HG03045 (cell line): ENCODE results near the gene COPZ1.

Source experiments
- ATAC-seq: cut with Tn5 transposase; IDR thresholded peaks from one replicate; pipeline ENCODE4 v1.9.1; 2021; ENCODE audit warnings: mild to moderate bottlenecking, moderate library complexity; ENCODE audit not compliant: unreplicated experiment

The COPZ1 gene

DNA sequence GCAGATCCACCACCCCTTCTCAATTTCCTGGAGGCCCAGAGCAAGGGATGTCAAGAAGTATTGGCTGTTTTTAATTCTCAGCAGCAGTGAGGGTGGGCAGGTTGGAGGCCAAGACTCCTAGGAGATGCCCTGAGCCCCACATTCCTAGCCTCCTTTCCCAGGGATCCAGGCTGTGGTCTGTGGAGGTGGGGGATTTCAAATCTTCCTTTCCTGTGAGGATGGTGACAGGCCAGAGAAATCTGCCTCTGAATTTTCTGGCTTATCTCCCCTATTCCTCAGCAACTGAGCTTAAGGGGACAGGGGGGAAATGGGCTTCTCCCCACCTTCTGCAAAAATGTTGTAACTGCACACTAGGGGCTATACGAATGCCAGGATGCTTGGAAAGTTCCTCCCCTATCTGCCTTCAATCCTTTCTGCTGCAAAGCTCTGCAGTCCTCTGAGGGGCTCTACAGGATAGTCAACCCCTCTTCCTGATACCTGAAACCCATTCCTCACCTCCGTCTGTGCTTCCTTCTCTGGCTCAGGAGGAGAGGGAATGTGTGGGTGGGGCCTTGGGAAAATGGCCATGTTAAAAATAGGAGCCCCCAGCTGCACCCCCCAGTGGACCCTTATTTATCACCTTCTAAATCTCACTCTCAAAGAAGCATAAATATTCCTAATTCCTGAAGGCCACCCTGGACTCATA is 32.7 kb downstream of the COPZ1 start:
- ATAC-seq, result no peak

DNA sequence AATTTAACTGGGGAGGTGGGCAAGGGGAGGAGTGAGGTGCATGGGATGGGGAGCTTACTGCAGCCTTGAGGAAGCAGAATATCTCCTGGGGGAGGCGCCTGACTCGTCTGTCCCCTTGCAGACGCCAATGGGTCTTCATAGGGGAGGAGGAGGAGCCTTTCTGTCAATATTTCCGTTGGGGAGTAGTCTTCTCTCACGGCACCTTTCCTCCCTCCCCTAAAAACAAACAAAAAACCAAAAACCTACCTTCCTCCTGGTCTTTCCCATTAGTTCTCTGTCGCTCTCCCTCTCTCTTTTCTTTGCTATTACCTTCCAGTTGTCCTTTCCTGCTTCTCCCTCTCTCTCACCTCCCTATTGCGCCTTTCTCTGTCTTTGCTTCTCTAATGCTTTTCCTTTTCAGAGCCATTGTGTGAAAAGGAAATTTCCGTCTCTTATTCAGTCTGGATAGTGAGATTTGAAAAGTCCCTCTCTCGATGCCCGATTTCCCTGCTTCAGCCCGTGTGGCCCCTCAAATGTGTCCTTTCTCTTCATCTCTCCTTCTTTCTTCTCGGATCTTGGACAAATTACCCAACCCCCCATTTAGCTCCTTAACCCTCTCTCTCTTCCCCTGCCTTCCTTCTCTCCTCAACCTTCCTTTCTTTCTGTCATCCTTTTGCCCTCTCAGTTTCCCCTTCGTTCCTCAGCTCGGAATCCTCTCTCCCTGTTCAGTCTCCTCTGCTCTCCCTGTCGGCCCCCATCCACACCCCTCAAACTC is 33.4 kb downstream of the COPZ1 start:
- no peak for ATAC-seq

- ATAC-seq, result peak; percentile 97
Observed at GRCh38 chr12:54358945-54359761, 34.2 kb downstream of the COPZ1 start.

DNA sequence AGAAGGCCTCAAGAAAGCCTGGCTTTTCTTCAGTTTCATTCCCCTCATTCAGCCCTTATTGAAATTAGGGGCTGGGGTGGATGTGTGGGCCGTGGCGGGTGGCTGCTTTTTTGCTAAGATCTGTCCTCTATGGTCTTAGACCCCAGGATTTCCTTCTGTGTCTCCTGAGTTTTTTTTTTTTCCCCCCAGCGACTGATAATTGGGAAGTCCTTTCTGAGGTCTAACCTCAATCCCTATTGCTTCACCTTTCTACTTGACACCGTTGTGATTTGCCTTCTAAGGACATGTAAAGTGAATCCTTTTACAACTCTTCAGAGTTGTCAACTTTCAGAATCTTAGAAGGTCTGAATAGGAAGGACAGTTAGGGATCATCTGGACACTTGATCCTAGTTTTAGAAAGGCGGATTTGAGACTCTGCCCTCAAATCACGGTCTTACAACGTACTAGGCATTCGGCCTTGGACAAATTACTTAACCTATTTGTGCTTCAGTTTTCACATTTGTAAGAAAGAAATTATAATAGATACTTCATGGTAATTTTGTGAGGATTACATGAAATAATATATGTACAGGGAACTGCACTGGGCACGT is 34.9 kb downstream of the COPZ1 start:
- no peak for ATAC-seq

GRCh38 chr12:54360717-54361456 is 36.0 kb downstream of the COPZ1 start:
- ATAC-seq, result no peak

DNA sequence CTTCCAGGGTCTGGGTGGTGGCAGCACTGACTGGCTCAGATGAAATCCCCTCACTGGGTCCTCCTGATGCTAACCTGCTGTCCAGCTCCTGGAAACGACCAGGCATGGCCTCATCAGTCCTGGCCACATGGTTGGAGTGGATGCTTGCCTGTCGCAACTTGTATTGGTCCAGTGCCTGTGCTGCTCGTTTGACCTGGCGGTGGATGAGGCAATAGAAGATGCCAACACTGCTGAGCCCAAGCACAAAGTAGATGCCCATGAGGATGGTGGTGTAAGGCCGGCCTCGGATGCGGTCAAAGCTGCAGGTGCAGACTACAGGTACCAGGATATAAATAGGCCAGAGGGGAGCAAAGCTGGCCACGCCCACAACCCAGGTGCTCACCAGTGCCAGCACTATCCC is 38.1 kb downstream of the COPZ1 start:
- no peak for ATAC-seq

- ATAC-seq, result no peak
Observed at GRCh38 chr12:54363618-54364017, 38.7 kb downstream of the COPZ1 start.

DNA sequence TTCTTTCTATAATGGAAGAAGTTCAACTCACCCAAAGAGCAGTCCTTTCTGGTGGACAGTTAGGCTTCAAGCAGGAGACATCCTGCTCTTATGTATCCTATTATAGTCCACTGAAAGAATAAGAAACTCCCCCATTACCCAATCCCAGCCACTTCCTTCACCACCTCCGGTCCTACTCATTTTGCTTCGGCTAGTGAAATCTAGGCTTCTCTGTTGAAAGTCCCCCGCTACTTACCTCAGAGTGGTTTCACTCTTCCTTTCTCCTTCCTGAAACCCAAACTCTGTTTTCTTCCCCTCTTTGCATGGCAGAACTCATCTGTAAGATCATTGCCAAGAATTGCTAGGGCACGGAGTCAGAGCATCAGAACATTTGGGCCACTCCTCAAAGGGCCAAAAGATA is 39.5 kb downstream of the COPZ1 start, which contains the start of gene GPR84:
Gene GPR84, minus strand, starts transcription at position 74 of the 400 bp plus-strand sequence. CDS start 635 bp downstream, outside the sequence.
- no peak for ATAC-seq

- no peak for ATAC-seq
Observed at GRCh38 chr12:54368025-54368708, 43.2 kb downstream of the COPZ1 start.

DNA sequence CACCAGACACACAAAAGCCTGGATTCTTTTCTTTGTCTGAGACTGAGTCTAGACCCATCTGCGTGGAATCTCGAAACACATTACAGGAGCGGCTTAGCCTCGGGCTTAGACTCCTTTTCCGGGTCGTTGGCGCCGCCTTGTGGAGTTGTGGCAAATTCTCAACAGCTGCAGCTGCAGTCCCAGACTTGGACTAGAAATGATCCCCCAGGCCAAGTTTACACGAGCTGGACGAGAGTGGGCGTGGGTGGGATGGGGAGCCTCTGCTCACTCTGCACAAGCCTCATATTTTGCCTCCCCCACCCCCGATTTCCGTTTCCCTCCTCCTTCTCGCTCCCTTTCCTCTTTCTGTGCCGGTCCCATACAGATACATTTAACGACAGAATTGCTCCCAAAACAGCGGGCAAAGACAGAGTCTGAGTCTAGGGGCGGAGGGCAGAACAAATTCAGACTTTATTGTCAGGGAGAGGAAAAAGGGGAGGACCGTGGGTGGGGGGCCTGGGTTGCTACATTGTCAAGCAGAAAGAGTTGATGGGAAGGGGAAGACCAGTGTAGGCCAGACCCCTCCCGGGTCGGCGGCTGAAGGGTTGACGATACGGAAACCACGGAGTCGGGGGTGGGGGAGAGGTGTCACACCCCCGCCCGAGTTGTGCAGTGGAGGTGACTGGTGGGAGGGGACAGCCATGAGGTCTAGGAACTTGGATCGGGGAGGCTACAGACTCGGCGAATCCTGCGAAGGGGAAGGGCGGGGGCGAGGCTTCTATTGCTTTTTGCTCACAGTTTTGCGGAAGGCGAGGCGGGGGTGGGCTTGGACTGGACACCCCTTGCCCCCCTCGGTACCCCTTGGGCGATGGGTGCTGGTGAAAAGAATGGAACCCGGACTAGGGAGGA is 44.0 kb downstream of the COPZ1 start:
- peak; percentile 68 for ATAC-seq

DNA sequence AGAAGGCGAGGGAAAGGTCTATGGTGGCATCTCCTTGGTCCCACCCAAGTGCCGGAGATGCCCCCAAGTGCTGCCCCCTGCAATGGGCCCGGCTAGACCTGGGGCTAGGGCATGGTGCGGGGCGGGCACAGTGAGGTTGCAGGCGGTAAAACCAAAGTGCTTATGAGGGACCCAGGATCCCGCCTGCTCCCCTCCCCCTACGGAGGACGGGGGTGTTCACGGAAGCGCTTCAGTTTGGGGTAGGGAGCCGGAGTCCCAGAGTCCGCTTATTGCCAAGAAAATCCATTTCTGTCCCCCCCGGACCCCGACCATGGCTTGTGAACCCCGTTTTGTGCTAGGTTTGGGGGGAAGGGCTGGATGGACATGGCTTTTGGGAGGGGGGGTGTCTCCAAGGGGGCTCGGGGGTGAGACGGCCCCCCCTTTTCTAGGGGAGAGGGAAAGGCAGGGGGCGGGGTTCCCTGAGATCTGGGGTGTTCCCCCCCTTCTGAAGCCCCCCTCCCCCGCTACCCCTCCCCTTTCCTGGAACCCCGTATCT is 44.7 kb downstream of the COPZ1 start:
- ATAC-seq, result no peak

GRCh38 chr12:54370171-54370730 is 45.3 kb downstream of the COPZ1 start:
- ATAC-seq, result no peak

DNA sequence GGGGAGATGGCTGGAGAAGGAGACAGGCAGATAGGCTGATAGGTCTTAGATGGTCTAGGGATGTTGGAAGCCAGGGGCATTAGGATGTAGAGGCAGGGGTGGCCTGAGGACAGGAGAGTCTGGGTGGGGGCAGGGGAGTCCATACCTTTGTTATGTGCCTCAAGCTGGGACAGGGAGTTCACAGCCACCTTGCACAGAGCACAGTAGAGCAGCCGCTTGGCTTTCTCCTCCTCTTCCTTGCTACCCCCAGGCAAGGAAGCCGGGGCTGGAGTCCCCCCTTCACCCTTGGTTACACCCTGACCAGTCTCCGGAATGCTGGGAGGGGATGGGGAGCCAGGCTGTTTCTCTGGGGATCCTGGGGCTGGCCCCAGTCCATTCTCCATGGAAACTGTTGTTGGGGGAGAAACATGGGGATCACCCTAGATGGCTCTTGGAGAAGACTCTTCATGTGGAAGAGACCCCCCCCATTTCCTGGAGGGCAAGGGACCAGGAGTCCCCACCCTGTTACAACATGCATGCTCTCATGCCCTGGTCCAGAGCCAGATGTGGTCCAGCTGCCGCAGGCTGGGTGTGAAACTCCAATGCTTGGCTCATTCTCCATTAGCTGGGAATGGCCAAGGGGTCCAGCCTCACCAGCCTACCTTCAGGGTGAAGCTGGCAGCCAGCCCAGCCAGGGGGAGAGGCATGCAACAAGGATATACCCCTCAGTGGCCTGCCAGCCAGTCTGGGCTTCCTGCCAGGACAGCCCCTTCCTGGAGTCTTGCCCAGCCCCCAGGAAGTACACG is 46.6 kb downstream of the COPZ1 start:
- no peak for ATAC-seq

GRCh38 chr12:54372113-54372806 is 47.3 kb downstream of the COPZ1 start:
- ATAC-seq, result no peak

DNA sequence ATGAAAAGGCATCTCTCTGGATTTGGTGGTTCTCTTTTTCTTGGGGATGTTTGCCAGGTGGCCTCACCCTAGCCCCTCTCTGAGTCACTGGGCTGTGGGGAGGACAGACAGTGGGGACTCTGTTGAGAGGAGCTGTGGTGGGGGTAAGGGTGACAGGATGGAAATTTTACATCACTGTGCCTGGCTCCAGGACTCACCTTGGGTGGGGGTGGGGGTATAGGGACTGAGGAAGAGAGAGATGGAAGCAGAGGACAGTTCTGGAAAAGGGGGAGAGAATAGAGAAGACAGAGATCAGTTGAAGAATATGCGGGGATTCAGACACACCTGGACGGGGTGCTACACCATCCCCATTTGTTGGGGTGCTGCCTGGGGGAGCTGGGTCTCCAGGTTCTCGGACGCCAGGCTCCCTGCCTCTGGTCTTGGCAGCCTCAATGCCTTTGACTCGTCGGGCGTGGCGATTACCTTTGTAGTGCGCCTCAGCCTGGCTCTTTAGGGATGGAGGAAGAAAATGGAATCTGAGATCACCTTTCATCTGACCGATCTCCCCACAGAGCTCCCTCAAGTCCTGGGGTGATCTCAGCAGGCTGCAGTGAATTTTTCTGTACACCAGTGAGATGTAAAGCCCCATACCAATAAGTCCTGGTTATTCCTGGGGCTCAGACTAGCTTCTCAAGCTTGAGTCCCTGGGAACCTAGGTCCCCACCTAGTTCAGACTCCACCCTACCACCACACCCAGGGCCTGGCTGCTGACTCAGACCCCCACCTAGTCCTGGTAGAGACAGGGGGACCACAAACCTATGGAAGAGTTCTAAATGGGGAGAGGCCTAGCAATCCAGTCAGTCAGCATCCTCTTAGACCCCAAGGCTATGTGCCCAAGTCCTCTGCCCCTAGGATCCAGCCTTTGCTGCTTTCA is 49.0 kb downstream of the COPZ1 start:
- no peak for ATAC-seq
